SK-N-MC (cell line): Measurements from ENCODE around the gene LSM4.

Experiments used
- DNase-seq: peaks from one replicate; pipeline ENCODE4 v3.0.0-alpha.2; 2011; ENCODE audit warnings: low read depth, low spot score
- H3K27ac ChIP-seq: fragments of 200-600 bp; sonication (generic); 2 replicates; pipeline ENCODE4 v1.5.1; 2016; ENCODE audit warnings: mixed run types
- H3K36me3 ChIP-seq: fragments of 200-600 bp; sonication (generic); 2 replicates; pipeline ENCODE4 v1.6.1; 2017; ENCODE audit warnings: antibody characterized with exemption, low read length, mixed read lengths; ENCODE audit not compliant: insufficient read depth
- H3K4me3 ChIP-seq: fragments of 200-600 bp; sonication (generic); 2 replicates; pipeline ENCODE4 v1.5.1; 2016
- H3K9ac ChIP-seq: fragments of 200-600 bp; sonication (generic); 2 replicates; pipeline ENCODE4 v1.8.0; 2017; ENCODE audit warnings: mixed run types, mixed read lengths; ENCODE audit not compliant: insufficient read length
- H3K9me3 ChIP-seq: fragments of 200-600 bp; sonication (generic); 2 replicates; pipeline ENCODE4 v1.6.1; 2017; ENCODE audit warnings: low read depth, mild to moderate bottlenecking, antibody characterized with exemption, low read length, moderate library complexity, mixed read lengths
- EZH2 ChIP-seq: fragments of 200-600 bp; sonication (generic); IDR thresholded peaks from one replicate; pipeline ENCODE4 v1.6.1; 2017; ENCODE audit warnings: antibody characterized with exemption
- FOXP2 ChIP-seq: optimal IDR thresholded peaks from 2 replicates; pipeline ENCODE3; 2011; ENCODE audit warnings: mild to moderate bottlenecking, moderate library complexity; ENCODE audit not compliant: insufficient read depth; ENCODE audit errors: extremely low read length, control extremely low read depth
- POLR2AphosphoS5 ChIP-seq: IDR thresholded peaks from 2 replicates; pipeline ENCODE4 v1.6.1; 2012; ENCODE audit warnings: mild to moderate bottlenecking, low read depth, low read length, borderline replicate concordance

LSM4 gene

GRCh38 chr19:18320865-18321733 is 1.8 kb downstream of the LSM4 start:
- DNase-seq, result no peak
- Histone ChIP-seq H3K9ac (peak overlapping the region; percentile 99), H3K27ac (peak overlapping the region; percentile 87), H3K4me3 (peak overlapping the region; percentile 98), H3K36me3 (no peaks in the 10 kb centered on the region; the same call in 1 of the 2 replicates), H3K9me3 (no peaks in the 10 kb centered on the region)
- TF ChIP-seq FOXP2, result no peak
- TF ChIP-seq POLR2AphosphoS5, result no peak
- no peak for TF ChIP-seq EZH2

GRCh38 chr19:18319591-18320135 is 3.2 kb downstream of the LSM4 start:
- H3K27ac ChIP-seq, result no peak overlapping the region
- H3K9ac ChIP-seq, result no peak overlapping the region

GRCh38 chr19:18317961-18318800 is 4.7 kb downstream of the LSM4 start:
- Histone ChIP-seq H3K27ac (peak overlapping the region; percentile 89), H3K9me3 (no peaks in the 10 kb centered on the region), H3K36me3 (peaks cover 17% of the 10 kb centered on the region; the same call in 1 of the 2 replicates), H3K9ac (peak overlapping the region; percentile 59), H3K4me3 (peak overlapping the region; percentile 39)
- DNase-seq, result no peak
- TF ChIP-seq FOXP2 (no peak), POLR2AphosphoS5 (peak; percentile 22; the same call in 1 of the 2 replicates), EZH2 (no peak)

More at GRCh38 chr19:18319591-18320135, 3.2 kb downstream of the LSM4 start:
- TF ChIP-seq EZH2 (no peak), FOXP2 (no peak), POLR2AphosphoS5 (no peak; the same call in 1 of the 2 replicates)
- peaks cover 6% of the 10 kb centered on the region; the same call in 1 of the 2 replicates for H3K36me3 ChIP-seq
- no peak for DNase-seq
- no peak overlapping the region for H3K4me3 ChIP-seq
- H3K9me3 ChIP-seq, result no peaks in the 10 kb centered on the region

- H3K36me3 ChIP-seq, result peaks cover 51% of the 10 kb centered on the region
- H3K27ac ChIP-seq, result no peak overlapping the region
- H3K4me3 ChIP-seq, result no peak overlapping the region
- no peak overlapping the region for H3K9ac ChIP-seq
- no peak for TF ChIP-seq POLR2AphosphoS5
- no peak for TF ChIP-seq FOXP2
- TF ChIP-seq EZH2, result no peak
- no peaks in the 10 kb centered on the region for H3K9me3 ChIP-seq
- no peak for DNase-seq
These were observed 9.5 kb downstream of the LSM4 start for GRCh38 chr19:18313398-18313797.

- peaks cover 55% of the 10 kb centered on the region for H3K36me3 ChIP-seq
- H3K9ac ChIP-seq, result no peak overlapping the region
- H3K9me3 ChIP-seq, result no peaks in the 10 kb centered on the region
- H3K4me3 ChIP-seq, result no peak overlapping the region
- no peak for TF ChIP-seq EZH2
- no peak for TF ChIP-seq FOXP2
- TF ChIP-seq POLR2AphosphoS5, result no peak
- no peak overlapping the region for H3K27ac ChIP-seq
- no peak for DNase-seq
These were observed 10.8 kb downstream of the LSM4 start for GRCh38 chr19:18312092-18312534.

- no peaks in the 10 kb centered on the region for H3K9me3 ChIP-seq
- H3K9ac ChIP-seq, result no peak overlapping the region
- H3K36me3 ChIP-seq, result peaks cover 55% of the 10 kb centered on the region
- no peak for DNase-seq
- no peak for TF ChIP-seq POLR2AphosphoS5
- no peak for TF ChIP-seq FOXP2
- TF ChIP-seq EZH2, result no peak
- H3K4me3 ChIP-seq, result no peak overlapping the region
- no peak overlapping the region for H3K27ac ChIP-seq
These were observed 11.3 kb downstream of the LSM4 start for GRCh38 chr19:18311502-18312091.

- no peak overlapping the region for H3K9ac ChIP-seq
- no peak overlapping the region for H3K4me3 ChIP-seq
- H3K9me3 ChIP-seq, result no peaks in the 10 kb centered on the region
- no peak for TF ChIP-seq FOXP2
- TF ChIP-seq EZH2, result no peak
- no peak; the same call in 1 of the 2 replicates for TF ChIP-seq POLR2AphosphoS5
- no peak for DNase-seq
- no peak overlapping the region for H3K27ac ChIP-seq
- H3K36me3 ChIP-seq, result peaks cover 55% of the 10 kb centered on the region
These were observed 11.9 kb downstream of the LSM4 start for GRCh38 chr19:18310966-18311365.
